Ovary (tissue), 9 donors: Measurements from ENCODE around the gene SAV1. TPM values are rescaled to one million over a fixed set of nuclear protein-coding genes. Genes with fewer than 3 reads are reported as not detected.
A peak's percentile ranks its signal among the peaks of the same experiment; 100 is the strongest.
"Not testable (repeated sequence)": the region's sequence is repeated elsewhere in the genome, so short reads cannot be mapped to it uniquely, and the experiment has no call there.

Experiments
- DNase-seq, 5 donors: peaks; one replicate each; pipeline ENCODE4 v3.0.0-alpha.2; 2019 to 2020
- H3K27ac ChIP-seq, 2 donors: fragments of 200-600 bp; one replicate each; pipeline versions ENCODE4 v1.5.1 to v1.8.0; 2019 to 2022
- H3K27me3 ChIP-seq: fragments of 200-600 bp; one replicate; pipeline ENCODE4 v1.8.0; 2022
- H3K36me3 ChIP-seq: fragments of 200-600 bp; sonication (generic); one replicate; pipeline ENCODE4 v1.5.1; 2019
- H3K4me1 ChIP-seq: one replicate; pipeline ENCODE4 v1.8.1; 2013; ENCODE audit warnings: mild to moderate bottlenecking, moderate library complexity; ENCODE audit not compliant: insufficient read depth
- H3K4me3 ChIP-seq: fragments of 200-600 bp; sonication (generic); one replicate; pipeline ENCODE4 v1.5.1; 2017
- H3K9me3 ChIP-seq, 2 donors: fragments of 200-600 bp in 1 of 2; sonication (generic) in 1 of 2; one replicate each; pipeline versions ENCODE4 v1.5.1 to v1.8.1; 2013 to 2019; ENCODE audit warnings: mild to moderate bottlenecking in 1 of 2, moderate library complexity in 1 of 2
- EP300 ChIP-seq: sonication (generic); formaldehyde crosslinking; IDR thresholded peaks from one replicate; pipeline ENCODE4 v1.6.1; 2017; ENCODE audit warnings: antibody characterized with exemption
- POLR2A ChIP-seq: fragments of 450-650 bp; IDR thresholded peaks from one replicate; pipeline ENCODE4 v1.6.1; 2017; ENCODE audit warnings: antibody characterized with exemption, mild to moderate bottlenecking, moderate library complexity
- WGBS, 3 donors: extraction: QIAGEN DNeasy Blood & Tissue Kit in 1 of 3; methylation state at CpG; one replicate each; pipeline versions ENCODE4 v1.1.5 to v1.1.7; 2013 to 2017; 5-methylcytosine and 5-hydroxymethylcytosine counted together
- intact Hi-C, 4 donors: fragments of 100-400 bp; cut with DNase I; formaldehyde crosslinking; loops; one replicate each; pipeline versions ENCODE4 v1.11.0 to v1.15.1; 2022 to 2023
- polyA plus RNA-seq, 2 donors: library from polyadenylated mRNA; stranded (reverse); fragments of 200-250 nt in 1 of 2; fragments of 350-450 nt in 1 of 2; fragmentation: Illumina TruSeq in 1 of 2; extraction: RNeasy Lipid Tissue Mini Kit (QIAGEN cat#74804) in 1 of 2; gene quantifications; one replicate each; pipeline ENCODE4 v1.2.3, GENCODE V29; 2013 to 2014
- total RNA-seq, 7 donors: library from RNA; depleted of rRNA in 2 of 7; stranded (reverse); fragments of >200 nt in 2 of 7; fragmentation: NEBNext Ultra II Directional in 3 of 7; extraction: Animal tissue kit (Norgen Biotek cat#: 25700) in 3 of 7; gene quantifications; one replicate each; pipeline versions ENCODE4 v1.1.0 to v1.2.4, GENCODE V29; 2016 to 2023
- TF ChIP-seq, protein P1 (sequence below), 3 donors: fragments of 450-650 bp in 2 of 3; fragments of 200-600 bp in 1 of 3; IDR thresholded peaks; one replicate each; pipeline versions ENCODE4 v1.5.1 to v1.8.0; 2016 to 2022; ENCODE audit warnings: antibody characterized with exemption in 3 of 3, mild to moderate bottlenecking in 1 of 3
- donor health status: DM: no; HTN: no; CAD: no; lungs with moderate emphysema.
- donor health status: DM: no; HTN: no; CAD: no.
- donor health status: Bipolar disorder and iron deficiency.
- donor health status: DM: yes; HTN: yes; CAD: no.
- donor health status: DM: no; HTN: no; CAD: no.
- donor health status: DM: yes; HTN: yes; CAD: no.

SAV1 gene
- total and polyA plus RNA-seq, 9 donors: 30.5 to 49.9 (median 45.8) TPM

DNA sequence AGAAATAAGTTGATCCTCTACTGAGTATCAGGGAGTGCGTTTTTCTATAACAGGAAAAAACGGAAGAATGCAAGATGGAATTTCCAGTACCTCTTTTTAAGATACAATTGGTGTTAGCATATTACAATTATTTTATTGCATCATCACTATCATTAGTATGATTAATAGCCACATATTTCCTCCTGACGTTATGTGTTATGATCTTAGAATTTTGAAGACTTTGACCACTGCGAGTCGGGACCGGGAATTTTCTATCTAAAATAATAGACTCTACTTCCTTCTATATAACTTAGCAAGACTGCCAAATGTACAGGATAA lies 679 bp upstream of the SAV1 start:
- Histone ChIP-seq H3K4me1 (peaks cover 2% of the 10 kb centered on the region), H3K4me3 (peak overlapping the region; percentile 79), H3K27me3 (no peaks in the 10 kb centered on the region), H3K27ac (peak overlapping the region; percentile 94 to 99), H3K36me3 (no peaks in the 10 kb centered on the region), H3K9me3 (no peaks in the 10 kb centered on the region)
- no peak for DNase-seq
- 2 to 4% (median 3%) methylated on average over 6 of the region's 6 CpGs for WGBS, 3 donors
- intact Hi-C loops: loop anchor here in 1 of 4 donors (5.0 kb wide), 1 partner anchor 326 kb away; no protein-coding TSS in a partner anchor
- no peak for TF ChIP-seq POLR2A
- TF ChIP-seq EP300: no peak
- TF ChIP-seq, protein P1, sequence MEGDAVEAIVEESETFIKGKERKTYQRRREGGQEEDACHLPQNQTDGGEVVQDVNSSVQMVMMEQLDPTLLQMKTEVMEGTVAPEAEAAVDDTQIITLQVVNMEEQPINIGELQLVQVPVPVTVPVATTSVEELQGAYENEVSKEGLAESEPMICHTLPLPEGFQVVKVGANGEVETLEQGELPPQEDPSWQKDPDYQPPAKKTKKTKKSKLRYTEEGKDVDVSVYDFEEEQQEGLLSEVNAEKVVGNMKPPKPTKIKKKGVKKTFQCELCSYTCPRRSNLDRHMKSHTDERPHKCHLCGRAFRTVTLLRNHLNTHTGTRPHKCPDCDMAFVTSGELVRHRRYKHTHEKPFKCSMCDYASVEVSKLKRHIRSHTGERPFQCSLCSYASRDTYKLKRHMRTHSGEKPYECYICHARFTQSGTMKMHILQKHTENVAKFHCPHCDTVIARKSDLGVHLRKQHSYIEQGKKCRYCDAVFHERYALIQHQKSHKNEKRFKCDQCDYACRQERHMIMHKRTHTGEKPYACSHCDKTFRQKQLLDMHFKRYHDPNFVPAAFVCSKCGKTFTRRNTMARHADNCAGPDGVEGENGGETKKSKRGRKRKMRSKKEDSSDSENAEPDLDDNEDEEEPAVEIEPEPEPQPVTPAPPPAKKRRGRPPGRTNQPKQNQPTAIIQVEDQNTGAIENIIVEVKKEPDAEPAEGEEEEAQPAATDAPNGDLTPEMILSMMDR (IDR thresholded peaks at IDR 0.05): no peak

GRCh38 chr14:50667684-50667995 lies 466 bp downstream of the SAV1 start:
- Histone ChIP-seq H3K4me1 (peaks cover 3% of the 10 kb centered on the region), H3K9me3 (no peaks in the 10 kb centered on the region), H3K27ac (peak overlapping the region; percentile 94 to 99), H3K36me3 (no peaks in the 10 kb centered on the region), H3K27me3 (no peaks in the 10 kb centered on the region), H3K4me3 (peak overlapping the region; percentile 79)
- DNase-seq: peak in 2 of 5 donors; percentile 46 to 52
- intact Hi-C loops: loop anchor here in 1 of 4 donors (5.0 kb wide), 1 partner anchor 325 kb away; no protein-coding TSS in a partner anchor
- TF ChIP-seq EP300: no peak
- TF ChIP-seq, protein P1 (IDR thresholded peaks at IDR 0.05): no peak
- TF ChIP-seq POLR2A: no peak
- WGBS, 3 donors: 0 to 1% (median 1%) methylated on average over 25 of the region's 25 CpGs

- DNase-seq: peak; percentile 40 to 65 (median 52)
- peak overlapping the region; percentile 94 to 99 for H3K27ac ChIP-seq
- intact Hi-C loops: loop anchor here in 1 of 4 donors (5.0 kb wide), 1 partner anchor 325 kb away; no protein-coding TSS in a partner anchor
- H3K4me3 ChIP-seq: peak overlapping the region; percentile 79
- no peaks in the 10 kb centered on the region for H3K9me3 ChIP-seq
- H3K36me3 ChIP-seq: no peaks in the 10 kb centered on the region
- WGBS, 3 donors: 1 to 2% (median 1%) methylated on average over 20 of the region's 20 CpGs
- no peak for TF ChIP-seq EP300
- TF ChIP-seq POLR2A: peak; percentile 52
- TF ChIP-seq, protein P1 (IDR thresholded peaks at IDR 0.05): no peak
- no peaks in the 10 kb centered on the region for H3K27me3 ChIP-seq
- H3K4me1 ChIP-seq: peaks cover 3% of the 10 kb centered on the region
These were observed 1.1 kb downstream of the SAV1 start for GRCh38 chr14:50666772-50667683.

DNA sequence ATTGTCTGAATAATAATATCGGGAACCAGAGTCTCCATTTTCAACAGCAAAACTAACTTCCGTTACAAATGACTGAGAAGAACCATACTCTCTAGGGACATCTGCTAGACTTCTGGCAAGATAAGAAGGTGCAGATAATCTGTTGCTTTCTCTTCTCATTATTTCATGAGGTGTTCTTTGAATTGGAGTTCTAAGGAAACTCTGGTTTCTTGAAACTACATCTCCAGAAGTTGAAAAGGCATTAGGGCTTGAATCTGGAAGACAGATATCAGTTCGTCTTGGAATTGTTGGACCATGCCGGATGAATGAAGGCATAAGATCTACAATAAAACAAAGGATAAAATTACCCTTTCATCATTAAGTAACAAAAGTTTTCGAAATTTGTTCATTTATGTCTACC lies 2.8 kb downstream of the SAV1 start:
- H3K27ac ChIP-seq, H3K9me3 ChIP-seq, H3K4me3 ChIP-seq, DNase-seq, H3K27me3 ChIP-seq, H3K36me3 ChIP-seq, H3K4me1 ChIP-seq: not testable (repeated sequence)
- WGBS, 3 donors: 85 to 92% (median 86%) methylated on average over 5 of the region's 5 CpGs
- intact Hi-C loops: loop anchor here in 1 of 4 donors (5.0 kb wide), 1 partner anchor 323 kb away; no protein-coding TSS in a partner anchor

GRCh38 chr14:50664579-50664978 lies 3.5 kb downstream of the SAV1 start:
- DNase-seq, H3K9me3 ChIP-seq, H3K27ac ChIP-seq, H3K36me3 ChIP-seq, intact Hi-C loops, H3K4me1 ChIP-seq, H3K4me3 ChIP-seq, H3K27me3 ChIP-seq: not testable (repeated sequence)
- 95 to 100% (median 97%) methylated on average over 2 of the region's 2 CpGs for WGBS, 3 donors
